Esophagus squamous epithelium (tissue), 5 donors: ENCODE measurements around the gene MBOAT2. TPM values are rescaled to one million over a fixed set of nuclear protein-coding genes. Genes with fewer than 3 reads are reported as not detected.
"Not testable (repeated sequence)": the region's sequence is repeated elsewhere in the genome, so short reads cannot be mapped to it uniquely, and the experiment has no call there.

ENCODE experiments used
- DNase-seq: peaks from one replicate; lab custom pipeline; 2025; lab: John Stamatoyannopoulos, UW
- H3K27ac ChIP-seq, 4 donors: fragments of 200-600 bp; sonication (generic); one replicate each; pipeline ENCODE4 v1.5.1; 2016 to 2019; ENCODE audit warnings: mild to moderate bottlenecking in 1 of 4
- H3K27me3 ChIP-seq, 4 donors: fragments of 200-600 bp; sonication (generic); 1 replicate in 3 of 4; 2 replicates in 1 of 4; pipeline versions ENCODE4 v1.5.1 to v1.6.0; 2017 to 2021; ENCODE audit warnings: antibody characterized with exemption in 1 of 4
- H3K36me3 ChIP-seq, 3 donors: fragments of 200-600 bp; sonication (generic); one replicate each; pipeline ENCODE4 v1.5.1; 2016 to 2019
- H3K4me1 ChIP-seq, 3 donors: fragments of 200-600 bp; sonication (generic); one replicate each; pipeline ENCODE4 v1.5.1; 2017 to 2019
- H3K4me3 ChIP-seq, 4 donors: fragments of 200-600 bp; sonication (generic); 1 replicate in 3 of 4; 2 replicates in 1 of 4; pipeline ENCODE4 v1.5.1; 2016 to 2019; ENCODE audit warnings: mild to moderate bottlenecking in 2 of 4, moderate library complexity in 1 of 4
- H3K9me3 ChIP-seq, 3 donors: fragments of 200-600 bp; sonication (generic); one replicate each; pipeline ENCODE4 v1.5.1; 2016 to 2019
- POLR2A ChIP-seq, 4 donors: fragments of 450-650 bp; IDR thresholded peaks; one replicate each; pipeline ENCODE4 v1.6.1; 2017; ENCODE audit warnings: antibody characterized with exemption in 4 of 4, mild to moderate bottlenecking in 4 of 4, moderate library complexity in 3 of 4
- WGBS, 2 donors: methylation state at CpG; one replicate each; pipeline ENCODE4 v1.1.5; 2018; 5-methylcytosine and 5-hydroxymethylcytosine counted together
- intact Hi-C: fragments of 100-400 bp; cut with DNase I; formaldehyde crosslinking; loops from one replicate; pipeline ENCODE4 v1.15.0; 2022
- total RNA-seq, 4 donors: library from RNA; depleted of rRNA; stranded (reverse); fragments of >200 nt; gene quantifications; one replicate each; pipeline ENCODE4 v1.1.0, GENCODE V29; 2016
- TF ChIP-seq, protein P1 (sequence below), 6 experiments: fragments of 450-650 bp in 4 of 6; fragments of 200-600 bp in 2 of 6; sonication (generic) in 2 of 6; IDR thresholded peaks; one replicate each; pipeline ENCODE4 v1.5.1; 2016 to 2019; ENCODE audit warnings: antibody characterized with exemption in 6 of 6, mild to moderate bottlenecking in 4 of 6, moderate library complexity in 4 of 6
- donor health status: DM: yes; HTN: yes; CAD: no.

Gene MBOAT2
- total RNA-seq, 4 donors from 2014 or later: 56.6 to 110 (median 73.1) TPM

DNA sequence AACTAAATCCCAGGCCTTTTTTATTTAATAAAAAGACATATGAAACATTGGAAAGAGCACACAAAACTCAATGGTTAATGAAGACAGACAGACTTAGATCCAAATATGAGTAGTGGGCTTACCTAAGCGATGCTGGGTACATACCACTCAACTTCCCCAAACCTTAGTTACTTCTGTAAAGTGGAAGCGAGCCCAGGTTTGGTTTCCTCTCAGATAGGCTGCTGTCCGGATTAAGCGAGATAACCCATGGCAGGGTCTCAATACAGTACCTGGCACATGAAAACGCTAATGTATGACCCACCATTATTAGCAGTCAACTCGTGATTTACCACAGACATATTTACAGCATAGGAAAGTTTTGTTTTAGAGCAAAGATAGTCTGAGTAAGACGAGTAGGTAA, 21.6 kb downstream of the MBOAT2 start:
- Histone ChIP-seq H3K27me3 (no peaks in the 10 kb centered on the region), H3K4me1 (peaks cover 0 to 2% (median 0%) of the 10 kb centered on the region in 3 donors), H3K27ac (no peak overlapping the region), H3K9me3 (no peaks in the 10 kb centered on the region), H3K4me3 (no peak overlapping the region), H3K36me3 (no peaks in the 10 kb centered on the region)
- WGBS, 2 donors: 81 to 93% methylated on average over 7 of the region's 7 CpGs
- intact Hi-C loops: no loop called here
- TF ChIP-seq, protein P1, sequence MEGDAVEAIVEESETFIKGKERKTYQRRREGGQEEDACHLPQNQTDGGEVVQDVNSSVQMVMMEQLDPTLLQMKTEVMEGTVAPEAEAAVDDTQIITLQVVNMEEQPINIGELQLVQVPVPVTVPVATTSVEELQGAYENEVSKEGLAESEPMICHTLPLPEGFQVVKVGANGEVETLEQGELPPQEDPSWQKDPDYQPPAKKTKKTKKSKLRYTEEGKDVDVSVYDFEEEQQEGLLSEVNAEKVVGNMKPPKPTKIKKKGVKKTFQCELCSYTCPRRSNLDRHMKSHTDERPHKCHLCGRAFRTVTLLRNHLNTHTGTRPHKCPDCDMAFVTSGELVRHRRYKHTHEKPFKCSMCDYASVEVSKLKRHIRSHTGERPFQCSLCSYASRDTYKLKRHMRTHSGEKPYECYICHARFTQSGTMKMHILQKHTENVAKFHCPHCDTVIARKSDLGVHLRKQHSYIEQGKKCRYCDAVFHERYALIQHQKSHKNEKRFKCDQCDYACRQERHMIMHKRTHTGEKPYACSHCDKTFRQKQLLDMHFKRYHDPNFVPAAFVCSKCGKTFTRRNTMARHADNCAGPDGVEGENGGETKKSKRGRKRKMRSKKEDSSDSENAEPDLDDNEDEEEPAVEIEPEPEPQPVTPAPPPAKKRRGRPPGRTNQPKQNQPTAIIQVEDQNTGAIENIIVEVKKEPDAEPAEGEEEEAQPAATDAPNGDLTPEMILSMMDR (IDR thresholded peaks at IDR 0.05): no peak
- no peak for TF ChIP-seq POLR2A (IDR thresholded peaks at IDR 0.05)
- DNase-seq: no peak

DNA sequence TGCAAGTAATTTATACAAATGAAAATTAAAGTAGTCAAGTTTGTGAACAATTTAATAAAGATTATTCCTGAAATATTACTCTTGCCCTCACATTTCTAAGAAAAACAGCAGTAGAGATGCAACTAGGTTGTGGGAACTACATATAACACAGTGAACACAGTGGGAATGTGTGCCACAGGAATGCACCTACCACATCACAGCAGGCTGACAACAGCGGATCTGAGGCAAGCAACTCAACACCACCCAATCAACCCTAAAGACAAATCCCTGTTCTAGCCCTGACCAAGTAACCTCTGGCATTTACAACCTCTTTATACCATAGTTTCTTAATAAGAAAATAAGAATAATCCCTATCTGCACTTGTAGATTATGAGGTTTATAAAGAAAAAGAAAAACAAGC, 23.4 kb downstream of the MBOAT2 start:
- no peak overlapping the region for H3K4me3 ChIP-seq
- H3K9me3 ChIP-seq: no peaks in the 10 kb centered on the region
- H3K27ac ChIP-seq: no peak overlapping the region
- H3K36me3 ChIP-seq: no peaks in the 10 kb centered on the region
- no peak for TF ChIP-seq POLR2A (IDR thresholded peaks at IDR 0.05)
- TF ChIP-seq, protein P1 (IDR thresholded peaks at IDR 0.05): no peak
- intact Hi-C loops: no loop called here
- DNase-seq: no peak
- H3K4me1 ChIP-seq: peaks cover 0 to 13% (median 0%) of the 10 kb centered on the region in 3 donors
- no peaks in the 10 kb centered on the region for H3K27me3 ChIP-seq
- WGBS, 2 donors: 88 to 100% methylated on average over 1 of the region's 1 CpG

DNA sequence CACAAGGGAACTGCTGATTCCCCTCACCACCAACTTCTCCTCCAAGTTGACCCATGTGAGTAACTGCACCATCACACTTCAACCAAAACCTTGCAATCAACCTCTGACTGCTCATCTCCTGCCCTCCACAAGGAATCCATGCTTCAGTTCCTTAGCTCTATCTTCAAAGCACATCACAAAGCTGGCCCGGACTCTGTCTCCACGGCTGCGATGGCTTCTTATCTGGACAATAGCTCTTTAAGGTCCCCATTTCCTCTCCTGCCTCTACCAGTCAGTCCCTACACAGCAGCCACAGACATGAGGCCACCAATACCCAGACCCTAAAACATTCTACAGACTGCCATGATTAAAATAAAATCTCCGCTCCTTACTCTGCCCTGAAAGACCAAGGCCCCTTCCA, 25.7 kb downstream of the MBOAT2 start:
- 83 to 94% methylated on average over 4 of the region's 4 CpGs for WGBS, 2 donors
- Histone ChIP-seq H3K4me1 (peaks cover 0 to 13% (median 0%) of the 10 kb centered on the region in 3 donors), H3K4me3 (no peak overlapping the region), H3K27ac (no peak overlapping the region), H3K36me3 (no peaks in the 10 kb centered on the region), H3K27me3 (no peaks in the 10 kb centered on the region), H3K9me3 (no peaks in the 10 kb centered on the region)
- intact Hi-C loops: no loop called here
- TF ChIP-seq, protein P1 (IDR thresholded peaks at IDR 0.05): no peak
- TF ChIP-seq POLR2A (IDR thresholded peaks at IDR 0.05): no peak
- DNase-seq: no peak

DNA sequence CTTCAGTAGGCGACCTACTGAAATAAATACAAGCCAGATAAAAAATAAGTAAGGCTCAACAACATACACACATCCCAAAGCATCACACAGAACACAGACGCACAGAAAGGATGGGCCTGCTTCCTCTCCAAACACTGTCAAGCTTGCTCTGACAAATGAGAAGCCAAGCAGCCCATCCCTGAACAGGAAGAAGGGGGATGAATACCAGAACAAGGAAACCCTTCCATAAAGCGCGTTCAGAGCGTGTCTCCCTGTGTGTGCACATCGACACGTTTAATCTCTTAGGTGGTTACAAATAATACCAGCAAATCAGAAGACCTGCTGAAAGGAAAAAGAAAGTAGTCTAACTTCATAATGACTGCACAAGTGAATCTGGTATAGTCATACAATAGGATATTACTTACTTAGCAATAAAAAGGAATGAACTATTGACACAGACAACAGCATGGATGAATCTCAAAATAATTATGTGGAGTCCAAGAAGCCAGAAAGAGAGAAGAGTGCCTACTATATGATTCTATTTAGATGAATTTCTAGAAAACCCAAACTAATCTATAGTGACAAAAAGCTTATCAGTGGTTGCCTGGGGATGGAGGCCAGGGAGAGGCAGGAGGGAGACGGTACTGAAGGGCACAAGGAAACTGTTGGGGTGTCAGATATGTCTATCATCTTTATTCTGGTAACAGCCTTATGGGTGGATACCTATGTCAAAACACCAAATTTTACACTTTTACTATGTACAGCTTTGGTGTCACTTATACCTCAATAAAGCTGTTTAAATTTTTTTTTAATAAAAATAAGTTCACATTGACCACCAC, 26.8 kb downstream of the MBOAT2 start:
- Histone ChIP-seq H3K4me3 (no peak overlapping the region), H3K27me3 (no peaks in the 10 kb centered on the region), H3K4me1 (peaks cover 0 to 13% (median 0%) of the 10 kb centered on the region in 3 donors), H3K27ac (no peak overlapping the region), H3K36me3 (no peaks in the 10 kb centered on the region), H3K9me3 (no peaks in the 10 kb centered on the region)
- 34 to 43% methylated on average over 8 of the region's 8 CpGs for WGBS, 2 donors
- no peak for DNase-seq
- no peak for TF ChIP-seq POLR2A (IDR thresholded peaks at IDR 0.05)
- TF ChIP-seq, protein P1 (IDR thresholded peaks at IDR 0.05): no peak
- intact Hi-C loops: no loop called here

DNA sequence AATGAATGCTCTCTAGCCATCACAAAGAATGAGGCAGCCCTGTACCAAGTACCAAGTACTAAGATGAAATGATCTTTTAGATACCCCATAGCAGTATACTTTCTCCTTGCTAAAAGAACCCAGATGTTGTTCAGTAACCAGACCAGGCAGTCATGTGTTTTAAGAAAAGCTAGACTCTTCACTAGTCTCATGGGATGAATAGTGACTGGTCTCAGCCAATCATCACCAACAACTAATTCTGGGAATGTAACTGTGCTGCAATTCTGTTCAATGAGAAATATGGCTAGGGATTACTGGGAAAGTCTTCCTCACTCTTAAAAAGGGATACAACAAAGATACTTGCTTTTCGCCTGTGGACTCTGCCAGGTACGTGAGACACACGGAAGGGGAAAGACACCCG, 29.5 kb downstream of the MBOAT2 start:
- Histone ChIP-seq H3K36me3 (no peaks in the 10 kb centered on the region), H3K27ac (no peak overlapping the region), H3K4me3 (no peak overlapping the region), H3K27me3 (no peaks in the 10 kb centered on the region), H3K9me3 (no peaks in the 10 kb centered on the region), H3K4me1 (peaks cover 0 to 13% (median 0%) of the 10 kb centered on the region in 3 donors)
- intact Hi-C loops: no loop called here
- DNase-seq: no peak
- no peak for TF ChIP-seq POLR2A (IDR thresholded peaks at IDR 0.05)
- TF ChIP-seq, protein P1 (IDR thresholded peaks at IDR 0.05): no peak
- WGBS, 2 donors: 81 to 96% methylated on average over 4 of the region's 4 CpGs

DNA sequence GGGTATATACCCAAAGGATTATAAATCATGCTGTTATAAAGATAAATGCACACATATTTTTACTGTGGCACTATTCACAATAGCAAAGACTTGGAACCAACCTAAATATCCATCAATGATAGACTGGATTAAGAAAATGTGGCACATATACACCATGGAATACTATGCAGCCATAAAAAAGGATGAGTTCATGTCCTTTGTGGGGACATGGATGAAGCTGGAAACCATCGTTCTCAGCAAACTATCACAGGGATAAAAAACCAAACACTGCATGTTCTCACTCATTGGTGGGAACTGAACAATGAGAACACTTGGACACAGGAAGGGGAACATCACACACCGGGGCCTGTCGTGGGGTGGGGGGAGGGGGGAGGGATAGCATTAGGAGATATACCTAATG, 30.5 kb downstream of the MBOAT2 start:
- H3K27ac ChIP-seq, intact Hi-C loops, H3K36me3 ChIP-seq, H3K27me3 ChIP-seq, H3K4me3 ChIP-seq, H3K9me3 ChIP-seq, DNase-seq: not testable (repeated sequence)
- H3K4me1 ChIP-seq: peaks cover 0 to 13% (median 0%) of the 10 kb centered on the region in 3 donors
- 77 to 100% methylated on average over 2 to 3 of the region's 3 CpGs for WGBS, 2 donors

DNA sequence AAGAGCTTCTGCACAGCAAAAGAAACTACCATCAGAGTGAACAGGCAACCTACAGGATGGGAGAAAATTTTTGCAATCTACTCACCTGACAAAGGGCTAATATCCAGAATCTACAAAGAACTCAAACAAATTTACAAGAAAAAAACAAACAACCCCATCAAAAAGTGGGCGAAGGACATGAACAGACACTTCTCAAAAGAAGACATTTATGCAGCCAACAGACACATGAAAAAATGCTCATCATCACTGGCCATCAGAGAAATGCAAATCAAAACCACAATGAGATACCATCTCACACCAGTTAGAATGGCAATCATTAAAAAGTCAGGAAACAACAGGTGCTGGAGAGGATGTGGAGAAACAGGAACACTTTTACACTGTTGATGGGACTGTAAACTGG, 30.9 kb downstream of the MBOAT2 start:
- H3K27me3 ChIP-seq, intact Hi-C loops, H3K4me3 ChIP-seq, H3K36me3 ChIP-seq, DNase-seq, H3K9me3 ChIP-seq, H3K27ac ChIP-seq: not testable (repeated sequence)
- H3K4me1 ChIP-seq: peaks cover 0 to 13% (median 0%) of the 10 kb centered on the region in 3 donors
- WGBS, 2 donors: 100% methylated on average over 1 of the region's 1 CpG; no CpG with 5 or more reads in 1 of the 2 donors

DNA sequence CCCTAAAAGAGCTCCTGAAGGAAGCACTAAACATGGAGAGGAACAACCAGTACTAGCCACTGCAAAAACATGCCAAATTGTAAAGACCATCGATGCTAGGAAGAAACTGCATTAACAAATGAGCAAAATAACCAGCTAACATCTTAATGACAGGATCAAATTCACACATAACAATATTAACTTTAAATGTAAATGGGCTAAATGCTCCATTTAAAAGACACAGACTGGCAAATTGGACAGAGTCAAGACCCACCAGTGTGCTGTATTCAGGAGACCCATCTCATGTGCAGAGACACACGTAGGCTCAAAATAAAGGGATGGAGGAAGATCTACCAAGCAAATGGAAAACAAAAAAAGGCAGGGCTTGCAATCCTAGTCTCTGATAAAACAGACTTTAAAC, 34.1 kb downstream of the MBOAT2 start:
- H3K36me3 ChIP-seq, H3K9me3 ChIP-seq, H3K4me3 ChIP-seq, H3K4me1 ChIP-seq, intact Hi-C loops, H3K27ac ChIP-seq, H3K27me3 ChIP-seq, DNase-seq: not testable (repeated sequence)
- 90 to 94% methylated on average over 2 of the region's 2 CpGs for WGBS, 2 donors
